Testis (tissue), 3 donors: ENCODE data around the gene SWSAP1. TPM values are rescaled to one million over a fixed set of nuclear protein-coding genes. Genes with fewer than 3 reads are reported as not detected.
A peak's percentile ranks its signal among the peaks of the same experiment; 100 is the strongest.

Experiments
- DNase-seq: peaks from one replicate; pipeline ENCODE4 v3.0.0-alpha.2; 2019
- H3K27ac ChIP-seq, 2 donors: fragments of 200-600 bp; sonication (generic); one replicate each; pipeline ENCODE4 v1.5.1; 2019
- H3K27me3 ChIP-seq: fragments of 200-600 bp; sonication (generic); one replicate; pipeline ENCODE4 v1.5.1; 2019
- H3K36me3 ChIP-seq: fragments of 200-600 bp; sonication (generic); one replicate; pipeline ENCODE4 v1.5.1; 2017; ENCODE audit warnings: low read depth; ENCODE audit errors: missing control alignments
- H3K4me1 ChIP-seq: fragments of 200-600 bp; sonication (generic); one replicate; pipeline ENCODE4 v1.5.1; 2019
- H3K4me3 ChIP-seq, 2 donors: fragments of 200-600 bp; sonication (generic); one replicate each; pipeline ENCODE4 v1.5.1; 2017 to 2019
- H3K9me3 ChIP-seq: fragments of 200-600 bp; sonication (generic); one replicate; pipeline ENCODE4 v1.5.1; 2017
- CTCF ChIP-seq, 3 experiments: fragments of 450-650 bp in 2 of 3; fragments of 200-600 bp in 1 of 3; sonication (generic) in 1 of 3; IDR thresholded peaks; one replicate each; pipeline ENCODE4 v1.5.1; 2016 to 2019; ENCODE audit warnings: antibody characterized with exemption in 3 of 3, mild to moderate bottlenecking in 2 of 3, moderate library complexity in 1 of 3
- POLR2A ChIP-seq: fragments of 450-650 bp; IDR thresholded peaks from one replicate; pipeline ENCODE4 v1.6.1; 2017; ENCODE audit warnings: antibody characterized with exemption, mild to moderate bottlenecking, moderate library complexity
- WGBS, 2 donors: methylation state at CpG; one replicate each; pipeline ENCODE4 v1.1.5; 2018; 5-methylcytosine and 5-hydroxymethylcytosine counted together
- intact Hi-C: fragments of 100-400 bp; cut with DNase I; formaldehyde crosslinking; loops from one replicate; pipeline ENCODE4 v1.15.1; 2023; ENCODE audit warnings: low total_unique reads
- polyA plus RNA-seq: library from polyadenylated mRNA; stranded (reverse); fragments of 350-450 nt; fragmentation: Illumina TruSeq; extraction: RNeasy Lipid Tissue Mini Kit (QIAGEN cat#74804); gene quantifications from one replicate; pipeline ENCODE4 v1.2.3, GENCODE V29; 2014; ENCODE audit warnings: low read depth, low replicate concordance; ENCODE audit not compliant: insufficient read depth
- total RNA-seq, 2 donors: library from RNA; depleted of rRNA; stranded (reverse); fragments of >200 nt; gene quantifications; one replicate each; pipeline ENCODE4 v1.2.3, GENCODE V29; 2016

SWSAP1 gene
- total and polyA plus RNA-seq, 3 donors from 2014 or later, result 4.9 to 7.0 (median 6.5) TPM

- peaks cover 20% of the 10 kb centered on the region for H3K4me1 ChIP-seq
- H3K4me3 ChIP-seq, result peak overlapping the region in 1 of 2 donors; percentile 49
- no peak overlapping the region for H3K27ac ChIP-seq
- H3K9me3 ChIP-seq, result no peaks in the 10 kb centered on the region
- 2 to 4% methylated on average over 23 to 47 of the region's 65 CpGs for WGBS, 2 donors
- no peaks in the 10 kb centered on the region for H3K36me3 ChIP-seq
- H3K27me3 ChIP-seq, result no peaks in the 10 kb centered on the region
- intact Hi-C loops, result no loop called here
- TF ChIP-seq CTCF (IDR thresholded peaks at IDR 0.05), result peak in 2 of 3 experiments; percentile 40 to 63
- no peak for TF ChIP-seq POLR2A
- DNase-seq, result peak; percentile 57
These were observed 8.6 kb downstream of the SWSAP1 start for GRCh38 chr19:11382898-11383705.

- H3K36me3 ChIP-seq, result no peaks in the 10 kb centered on the region
- TF ChIP-seq CTCF (IDR thresholded peaks at IDR 0.05) (no peak), POLR2A (no peak)
- H3K27ac ChIP-seq, result no peak overlapping the region
- H3K4me3 ChIP-seq, result peak overlapping the region in 1 of 2 donors; percentile 49
- H3K27me3 ChIP-seq, result no peaks in the 10 kb centered on the region
- peaks cover 20% of the 10 kb centered on the region for H3K4me1 ChIP-seq
- 0% methylated on average over 5 of the region's 9 CpGs; no CpG with 5 or more reads in 1 of the 2 donors for WGBS, 2 donors
- DNase-seq, result no peak
- no peaks in the 10 kb centered on the region for H3K9me3 ChIP-seq
- intact Hi-C loops, result no loop called here
These were observed 9.2 kb downstream of the SWSAP1 start for GRCh38 chr19:11383706-11384048.

GRCh38 chr19:11384778-11385129 is 10.3 kb downstream of the SWSAP1 start:
- no peak overlapping the region for H3K27ac ChIP-seq
- H3K4me3 ChIP-seq, result no peak overlapping the region
- TF ChIP-seq CTCF (IDR thresholded peaks at IDR 0.05), result no peak
- TF ChIP-seq POLR2A, result no peak
- DNase-seq, result no peak
- H3K36me3 ChIP-seq, result no peaks in the 10 kb centered on the region
- no peaks in the 10 kb centered on the region for H3K9me3 ChIP-seq
- intact Hi-C loops, result no loop called here
- WGBS, 2 donors, result 81 to 84% methylated on average over 5 of the region's 5 CpGs
- peaks cover 20% of the 10 kb centered on the region for H3K4me1 ChIP-seq
- no peaks in the 10 kb centered on the region for H3K27me3 ChIP-seq

GRCh38 chr19:11387162-11388034 is 12.9 kb downstream of the SWSAP1 start:
- no peak for TF ChIP-seq POLR2A
- TF ChIP-seq CTCF (IDR thresholded peaks at IDR 0.05), result no peak
- H3K4me3 ChIP-seq, result no peak overlapping the region
- WGBS, 2 donors, result 81 to 88% methylated on average over 19 of the region's 19 CpGs
- peaks cover 10% of the 10 kb centered on the region for H3K4me1 ChIP-seq
- no peak overlapping the region for H3K27ac ChIP-seq
- H3K36me3 ChIP-seq, result no peaks in the 10 kb centered on the region
- no peaks in the 10 kb centered on the region for H3K9me3 ChIP-seq
- H3K27me3 ChIP-seq, result no peaks in the 10 kb centered on the region
- intact Hi-C loops, result no loop called here
- no peak for DNase-seq
